ENCODE data around the gene CYB5R3.
"Not testable (repeated sequence)": the region's sequence is repeated elsewhere in the genome, so short reads cannot be mapped to it uniquely, and the experiment has no call there.

Gene CYB5R3

GRCh38 chr22:42678894-42679293, 29.7 kb upstream of the CYB5R3 start:
- DNase-seq (ENCODE audit: low read depth in 1 of 2, low spot score in 1 of 2), result no peak

- DNase-seq (ENCODE audit: low read depth in 1 of 2, low spot score in 1 of 2), result not testable (repeated sequence)
These were observed 28.7 kb upstream of the CYB5R3 start for GRCh38 chr22:42677936-42678335.

GRCh38 chr22:42676059-42676607, 26.9 kb upstream of the CYB5R3 start:
- no peak for DNase-seq (ENCODE audit: low read depth in 1 of 2, low spot score in 1 of 2)

GRCh38 chr22:42673898-42674401, 24.8 kb upstream of the CYB5R3 start:
- no peak for DNase-seq (ENCODE audit: low read depth in 1 of 2, low spot score in 1 of 2)

- not testable (repeated sequence) for DNase-seq (ENCODE audit: low read depth in 1 of 2, low spot score in 1 of 2)
These were observed 23.9 kb upstream of the CYB5R3 start for GRCh38 chr22:42673071-42673470.

GRCh38 chr22:42670921-42671709, 21.9 kb upstream of the CYB5R3 start:
- DNase-seq (ENCODE audit: low read depth in 1 of 2, low spot score in 1 of 2), result no peak

GRCh38 chr22:42670046-42670445, 20.9 kb upstream of the CYB5R3 start:
- no peak for DNase-seq (ENCODE audit: low read depth in 1 of 2, low spot score in 1 of 2)

GRCh38 chr22:42666393-42666792, 17.2 kb upstream of the CYB5R3 start:
- DNase-seq (ENCODE audit: low read depth in 1 of 2, low spot score in 1 of 2), result not testable (repeated sequence)

GRCh38 chr22:42664976-42665831, 16.0 kb upstream of the CYB5R3 start:
- no peak for DNase-seq (ENCODE audit: low read depth in 1 of 2, low spot score in 1 of 2)

GRCh38 chr22:42661985-42662831, 13.0 kb upstream of the CYB5R3 start:
- peak; percentile 69 to 73 for DNase-seq (ENCODE audit: low read depth in 1 of 2, low spot score in 1 of 2)

- no peak for DNase-seq (ENCODE audit: low read depth in 1 of 2, low spot score in 1 of 2)
These were observed 7.4 kb upstream of the CYB5R3 start for GRCh38 chr22:42656578-42656977.

GRCh38 chr22:42655693-42656092, 6.5 kb upstream of the CYB5R3 start:
- DNase-seq (ENCODE audit: low read depth in 1 of 2, low spot score in 1 of 2), result no peak

GRCh38 chr22:42654436-42655073, 5.4 kb upstream of the CYB5R3 start:
- no peak for DNase-seq (ENCODE audit: low read depth in 1 of 2, low spot score in 1 of 2)

- DNase-seq (ENCODE audit: low read depth in 1 of 2, low spot score in 1 of 2), result no peak
These were observed 4.8 kb upstream of the CYB5R3 start for GRCh38 chr22:42653999-42654398.

- no peak for DNase-seq (ENCODE audit: low read depth in 1 of 2, low spot score in 1 of 2)
These were observed 1.9 kb upstream of the CYB5R3 start for GRCh38 chr22:42651134-42651533.

GRCh38 chr22:42648368-42649245, 585 bp downstream of the CYB5R3 start:
- DNase-seq (ENCODE audit: low read depth in 1 of 2, low spot score in 1 of 2), result peak; percentile 20 to 22

- DNase-seq (ENCODE audit: low read depth in 1 of 2, low spot score in 1 of 2), result no peak
These were observed 1.2 kb downstream of the CYB5R3 start for GRCh38 chr22:42648017-42648367.

- no peak for DNase-seq (ENCODE audit: low read depth in 1 of 2, low spot score in 1 of 2)
These were observed 2.3 kb downstream of the CYB5R3 start for GRCh38 chr22:42646569-42647525.

All from activated CD4-positive, alpha-beta T cell treated with anti-CD3 and anti-CD28 coated beads, Interleukin-2, amount 50 U/mL, for 24 hours (primary cell).